ENCODE measurements around the gene INTS3.
"Not testable (repeated sequence)": the region's sequence is repeated elsewhere in the genome, so short reads cannot be mapped to it uniquely, and the experiment has no call there.

INTS3 gene

GRCh38 chr1:153779781-153780541 lies 52.1 kb downstream of the INTS3 start:
- no peak for DNase-seq

- DNase-seq = no peak
Measured at GRCh38 chr1:153780551-153780950, 52.7 kb downstream of the INTS3 start.

GRCh38 chr1:153782648-153783047 lies 54.8 kb downstream of the INTS3 start:
- DNase-seq = not testable (repeated sequence)

GRCh38 chr1:153783233-153784190 lies 55.7 kb downstream of the INTS3 start:
- DNase-seq = peak; percentile 87

- DNase-seq = no peak
Measured at GRCh38 chr1:153786038-153786790, 58.4 kb downstream of the INTS3 start.

GRCh38 chr1:153789478-153790034 lies 61.7 kb downstream of the INTS3 start:
- DNase-seq = no peak

- no peak for DNase-seq
Measured at GRCh38 chr1:153790313-153790965, 62.6 kb downstream of the INTS3 start.

GRCh38 chr1:153790966-153791647 lies 63.3 kb downstream of the INTS3 start:
- DNase-seq = no peak

GRCh38 chr1:153791648-153792253 lies 63.9 kb downstream of the INTS3 start:
- DNase-seq = no peak

GRCh38 chr1:153792631-153793041 lies 64.8 kb downstream of the INTS3 start:
- no peak for DNase-seq

GRCh38 chr1:153793261-153793972 lies 65.6 kb downstream of the INTS3 start:
- DNase-seq = no peak

- DNase-seq = no peak
Measured at GRCh38 chr1:153793973-153794615, 66.2 kb downstream of the INTS3 start.

GRCh38 chr1:153794624-153795329 lies 66.9 kb downstream of the INTS3 start:
- no peak for DNase-seq

GRCh38 chr1:153795330-153795837 lies 67.5 kb downstream of the INTS3 start:
- DNase-seq = no peak

- no peak for DNase-seq
Measured at GRCh38 chr1:153795934-153796785, 68.3 kb downstream of the INTS3 start.

- peak; percentile 84 for DNase-seq
Measured at GRCh38 chr1:153796786-153797659, 69.2 kb downstream of the INTS3 start.

GRCh38 chr1:153798468-153798780 lies 70.6 kb downstream of the INTS3 start:
- no peak for DNase-seq
